ENCODE data around the gene SLC35F3. TPM values are rescaled to one million over a fixed set of nuclear protein-coding genes. Genes with fewer than 3 reads are reported as not detected.

SLC35F3 gene
- polyA plus RNA-seq, 1 of the 3 experiments (the other 2 are of a cell fraction) = 0.87 TPM

DNA sequence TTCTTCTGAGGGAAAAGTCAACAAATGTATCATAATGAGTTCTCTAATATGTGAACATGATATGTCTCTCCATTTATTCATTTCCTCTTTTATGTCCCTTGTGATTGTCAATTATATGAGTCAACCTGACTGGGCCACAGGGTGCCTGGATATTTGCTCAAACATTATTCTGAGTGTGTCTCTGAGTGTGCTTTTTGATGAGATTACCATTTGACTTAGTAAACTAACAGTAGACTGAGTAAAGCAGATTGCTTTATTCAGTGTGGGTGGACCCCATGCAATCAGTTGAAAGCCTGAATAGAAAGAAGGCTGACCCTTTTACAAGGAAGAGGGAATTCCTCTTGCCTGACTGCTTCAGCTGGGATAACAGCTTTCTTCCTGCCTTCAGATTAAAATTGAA lies 142.6 kb downstream of the SLC35F3 start:
- Histone ChIP-seq H3K4me2 (no peak overlapping the region), H3F3A (replicated peaks; ENCODE audit: insufficient read depth) (no peaks in the 10 kb centered on the region), H3K9me2 (no peaks in the 10 kb centered on the region), H3K27ac (ENCODE audit: low read depth in 2 of 2, low read length in 1 of 2) (no peak overlapping the region), H3K4me3 (ENCODE audit: low read depth in 2 of 2, low read length in 1 of 2) (no peak overlapping the region), H4K20me1 (ENCODE audit: insufficient read depth) (no peaks in the 10 kb centered on the region), H3K79me2 (ENCODE audit: insufficient read depth) (no peaks in the 10 kb centered on the region), H3K27me3 (ENCODE audit: insufficient read depth) (no peaks in the 10 kb centered on the region), H2AFZ (ENCODE audit: low read depth) (no peak overlapping the region), H3K4me1 (ENCODE audit: control insufficient read depth in 1 of 2, insufficient read depth in 2 of 2, low read depth in 1 of 2, low read length in 1 of 2) (no peaks in the 10 kb centered on the region), H3K9ac (no peak overlapping the region), H3K36me3 (replicated peaks in 1 of 2; ENCODE audit: control insufficient read depth in 1 of 2, insufficient read depth in 2 of 2, low read length in 1 of 2) (no peaks in the 10 kb centered on the region), H3K9me3 (no peaks in the 10 kb centered on the region)
- TF ChIP-seq TEAD4 (IDR thresholded peaks at IDR 0.05; ENCODE audit: borderline replicate concordance, insufficient read depth) (no peak), ELF1 (IDR thresholded peaks at IDR 0.05) (no peak), NRF1 (IDR thresholded peaks at IDR 0.05; ENCODE audit: low read depth, low read length) (no peak), MEF2A (IDR thresholded peaks at IDR 0.05; ENCODE audit: borderline replicate concordance, low read depth) (no peak), TCF12 (IDR thresholded peaks at IDR 0.05) (no peak)
- TF ChIP-seq, protein P1, sequence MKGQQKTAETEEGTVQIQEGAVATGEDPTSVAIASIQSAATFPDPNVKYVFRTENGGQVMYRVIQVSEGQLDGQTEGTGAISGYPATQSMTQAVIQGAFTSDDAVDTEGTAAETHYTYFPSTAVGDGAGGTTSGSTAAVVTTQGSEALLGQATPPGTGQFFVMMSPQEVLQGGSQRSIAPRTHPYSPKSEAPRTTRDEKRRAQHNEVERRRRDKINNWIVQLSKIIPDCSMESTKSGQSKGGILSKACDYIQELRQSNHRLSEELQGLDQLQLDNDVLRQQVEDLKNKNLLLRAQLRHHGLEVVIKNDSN (IDR thresholded peaks at IDR 0.05; ENCODE audit: borderline replicate concordance, low read depth) = no peak
- CTCF ChIA-PET = interaction anchor here (1.6 kb wide), 1 partner anchor 20 kb away, joined by 5 read pairs; no protein-coding TSS in a partner anchor
- POLR2A ChIA-PET = no interaction called here
- DNase-seq = no peak

DNA sequence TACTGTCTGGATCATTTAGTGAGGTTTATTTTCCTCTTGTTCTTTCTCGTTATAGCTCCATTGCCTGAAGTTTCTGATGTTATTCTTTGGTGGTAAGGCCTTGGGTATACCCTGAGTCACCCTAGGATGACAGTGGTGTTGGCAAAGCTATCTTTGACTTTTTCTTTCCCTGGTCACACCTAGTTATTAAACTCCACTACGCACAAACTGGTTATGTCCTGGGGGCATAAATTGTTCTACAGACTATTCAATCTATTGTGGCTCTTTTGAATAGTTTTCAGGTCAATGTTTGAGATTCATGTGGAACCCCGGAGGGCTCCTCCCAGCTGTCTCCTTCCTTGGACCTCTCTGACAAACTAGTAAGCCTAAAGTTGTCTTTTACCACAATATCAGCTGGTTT lies 157.7 kb downstream of the SLC35F3 start:
- H4K20me1 ChIP-seq (ENCODE audit: insufficient read depth) = no peaks in the 10 kb centered on the region
- TF ChIP-seq RCOR1 (IDR thresholded peaks at IDR 0.05; ENCODE audit: low read length) = no peak
- TF ChIP-seq RXRA (IDR thresholded peaks at IDR 0.05; ENCODE audit: borderline replicate concordance, low read depth) = no peak
- no peak for TF ChIP-seq SIN3A (IDR thresholded peaks at IDR 0.05; ENCODE audit: borderline replicate concordance, low read depth, low read length)
- no peak for TF ChIP-seq MXI1 (IDR thresholded peaks at IDR 0.05; ENCODE audit: low read depth, low read length)

DNA sequence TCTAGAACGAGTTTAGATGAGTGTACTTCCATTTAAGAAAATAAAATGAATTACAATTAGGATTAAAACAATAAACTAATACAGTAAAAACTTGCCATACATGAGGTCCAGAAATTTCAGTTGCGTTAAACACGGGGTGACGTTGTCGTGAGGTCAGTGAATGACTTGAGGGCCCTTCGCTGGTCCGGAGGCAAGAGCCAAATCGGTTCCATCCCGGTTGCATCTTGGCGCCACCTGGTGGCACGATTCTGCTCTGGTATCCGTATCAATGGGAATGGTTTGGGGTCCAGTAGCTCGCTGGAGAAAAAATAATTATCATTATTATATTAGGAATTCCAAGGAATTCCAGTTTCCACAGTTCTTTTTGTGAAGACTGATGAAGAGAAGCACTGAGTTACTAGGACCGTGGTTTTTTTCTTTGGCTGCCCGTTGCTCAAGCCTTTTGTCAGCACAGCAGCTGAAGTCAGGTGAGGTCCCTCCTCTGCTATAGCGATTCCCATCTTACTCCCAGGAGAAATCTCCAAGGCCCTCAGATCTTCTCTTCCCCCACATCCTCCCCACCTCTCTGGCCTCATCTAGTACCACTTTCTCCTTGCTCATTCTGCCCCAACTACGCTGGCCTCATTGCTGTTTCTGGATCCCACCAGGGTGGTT lies 161.4 kb downstream of the SLC35F3 start:
- ChIA-PET CTCF (interaction anchor here (0.6 to 4.7 kb wide), 35 partner anchors 9 to 762 kb away, joined by 3 to 43 read pairs (median 3); partner anchors contain the start of gene SLC35F3), POLR2A (interaction anchor here (0.8 kb wide), 1 partner anchor 625 kb away, joined by 4 read pairs; no protein-coding TSS in a partner anchor)
- Histone ChIP-seq H4K20me1 (ENCODE audit: insufficient read depth) (no peaks in the 10 kb centered on the region), H3K9ac (no peak overlapping the region), H3K79me2 (ENCODE audit: insufficient read depth) (no peaks in the 10 kb centered on the region), H3K36me3 (replicated peaks in 1 of 2; ENCODE audit: control insufficient read depth in 1 of 2, insufficient read depth in 2 of 2, low read length in 1 of 2) (no peaks in the 10 kb centered on the region), H3K4me1 (ENCODE audit: control insufficient read depth in 1 of 2, insufficient read depth in 2 of 2, low read depth in 1 of 2, low read length in 1 of 2) (no peaks in the 10 kb centered on the region; a peak in 1 of 4 replicates), H3K9me3 (no peaks in the 10 kb centered on the region), H3K27me3 (ENCODE audit: insufficient read depth) (no peaks in the 10 kb centered on the region), H3K27ac (ENCODE audit: low read depth in 2 of 2, low read length in 1 of 2) (no peak overlapping the region), H3K4me2 (no peak overlapping the region), H3F3A (replicated peaks; ENCODE audit: insufficient read depth) (no peaks in the 10 kb centered on the region), H3K9me2 (no peaks in the 10 kb centered on the region), H2AFZ (ENCODE audit: low read depth) (no peak overlapping the region), H3K4me3 (ENCODE audit: low read depth in 2 of 2, low read length in 1 of 2) (no peak overlapping the region)
- TF ChIP-seq, protein P2, sequence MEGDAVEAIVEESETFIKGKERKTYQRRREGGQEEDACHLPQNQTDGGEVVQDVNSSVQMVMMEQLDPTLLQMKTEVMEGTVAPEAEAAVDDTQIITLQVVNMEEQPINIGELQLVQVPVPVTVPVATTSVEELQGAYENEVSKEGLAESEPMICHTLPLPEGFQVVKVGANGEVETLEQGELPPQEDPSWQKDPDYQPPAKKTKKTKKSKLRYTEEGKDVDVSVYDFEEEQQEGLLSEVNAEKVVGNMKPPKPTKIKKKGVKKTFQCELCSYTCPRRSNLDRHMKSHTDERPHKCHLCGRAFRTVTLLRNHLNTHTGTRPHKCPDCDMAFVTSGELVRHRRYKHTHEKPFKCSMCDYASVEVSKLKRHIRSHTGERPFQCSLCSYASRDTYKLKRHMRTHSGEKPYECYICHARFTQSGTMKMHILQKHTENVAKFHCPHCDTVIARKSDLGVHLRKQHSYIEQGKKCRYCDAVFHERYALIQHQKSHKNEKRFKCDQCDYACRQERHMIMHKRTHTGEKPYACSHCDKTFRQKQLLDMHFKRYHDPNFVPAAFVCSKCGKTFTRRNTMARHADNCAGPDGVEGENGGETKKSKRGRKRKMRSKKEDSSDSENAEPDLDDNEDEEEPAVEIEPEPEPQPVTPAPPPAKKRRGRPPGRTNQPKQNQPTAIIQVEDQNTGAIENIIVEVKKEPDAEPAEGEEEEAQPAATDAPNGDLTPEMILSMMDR (IDR thresholded peaks at IDR 0.05) = peak; percentile 89
- TF ChIP-seq TCF12 (IDR thresholded peaks at IDR 0.05) = no peak
- TF ChIP-seq TAF1 (IDR thresholded peaks at IDR 0.05; ENCODE audit: borderline replicate concordance, low read depth, low read length) = no peak
- peak; percentile 76 for TF ChIP-seq RAD21 (IDR thresholded peaks at IDR 0.05; ENCODE audit: low read length)
- no peak for TF ChIP-seq POLR2AphosphoS5 (IDR thresholded peaks at IDR 0.05; ENCODE audit: low read depth, low read length)
- no peak for TF ChIP-seq RCOR1 (IDR thresholded peaks at IDR 0.05; ENCODE audit: low read length)
- TF ChIP-seq SMC3 (IDR thresholded peaks at IDR 0.05; ENCODE audit: low read depth, low read length) = peak; percentile 89
- 30% methylated on average over 17 of the region's 17 CpGs for WGBS (ENCODE audit: low lambda C conversion rate)
- DNase-seq = peak; percentile 70

More for the DNA sequence above, 157.7 kb downstream of the SLC35F3 start:
- H2AFZ ChIP-seq (ENCODE audit: low read depth) = no peak overlapping the region
- no peak overlapping the region for H3K27ac ChIP-seq (ENCODE audit: low read depth in 2 of 2, low read length in 1 of 2)
- H3K4me2 ChIP-seq = no peak overlapping the region
- H3K27me3 ChIP-seq (ENCODE audit: insufficient read depth) = no peaks in the 10 kb centered on the region
- 45% methylated on average over 3 of the region's 3 CpGs for WGBS (ENCODE audit: low lambda C conversion rate)
- CTCF ChIA-PET = interaction anchor here (0.9 to 2.9 kb wide), 2 partner anchors 31 to 622 kb away, joined by 3 to 13 read pairs; no protein-coding TSS in a partner anchor
- H3K9ac ChIP-seq = no peak overlapping the region
- H3K79me2 ChIP-seq (ENCODE audit: insufficient read depth) = no peaks in the 10 kb centered on the region
- no peak for DNase-seq
- no peaks in the 10 kb centered on the region for H3K4me1 ChIP-seq (ENCODE audit: control insufficient read depth in 1 of 2, insufficient read depth in 2 of 2, low read depth in 1 of 2, low read length in 1 of 2)
- no peak overlapping the region for H3K4me3 ChIP-seq (ENCODE audit: low read depth in 2 of 2, low read length in 1 of 2)
- POLR2A ChIA-PET = no interaction called here
- H3K9me2 ChIP-seq = no peaks in the 10 kb centered on the region
- no peaks in the 10 kb centered on the region for H3F3A ChIP-seq (replicated peaks; ENCODE audit: insufficient read depth)
- no peaks in the 10 kb centered on the region for H3K36me3 ChIP-seq (replicated peaks in 1 of 2; ENCODE audit: control insufficient read depth in 1 of 2, insufficient read depth in 2 of 2, low read length in 1 of 2)
- H3K9me3 ChIP-seq = no peaks in the 10 kb centered on the region

Data from SK-N-SH (cell line).